Right lobe of liver (tissue), 6 donors: ENCODE data around the gene TRAF1. TPM values are rescaled to one million over a fixed set of nuclear protein-coding genes. Genes with fewer than 3 reads are reported as not detected.
A peak's percentile ranks its signal among the peaks of the same experiment; 100 is the strongest.

Experiments used
- ATAC-seq, 4 donors: fragments of 200-7000 bp; cut with Tn5 transposase; one replicate each; pipeline ENCODE4 v1.9.1; 2020; ENCODE audit warnings: mild to moderate bottlenecking in 4 of 4, moderate library complexity in 4 of 4
- DNase-seq, 3 donors: peaks; one replicate each; pipeline ENCODE4 v3.0.0-alpha.2; 2020
- H3K27ac ChIP-seq, 3 donors: fragments of 200-600 bp; one replicate each; pipeline ENCODE4 v1.8.0; 2022
- H3K27me3 ChIP-seq, 2 donors: fragments of 200-600 bp; one replicate each; pipeline ENCODE4 v1.8.0; 2022
- H3K36me3 ChIP-seq, 4 donors: fragments of 200-600 bp; sonication (generic) in 1 of 4; one replicate each; pipeline versions ENCODE4 v1.5.1 to v1.8.0; 2017 to 2022; ENCODE audit warnings: control low read depth in 1 of 4
- H3K4me1 ChIP-seq, 4 donors: fragments of 200-600 bp; sonication (generic) in 1 of 4; one replicate each; pipeline versions ENCODE4 v1.5.1 to v1.8.0; 2017 to 2022; ENCODE audit warnings: control low read depth in 1 of 4
- H3K4me3 ChIP-seq, 3 donors: fragments of 200-600 bp; one replicate each; pipeline ENCODE4 v1.8.0; 2022
- H3K9me3 ChIP-seq, 4 donors: fragments of 200-600 bp; sonication (generic) in 1 of 4; one replicate each; pipeline versions ENCODE4 v1.5.1 to v1.8.0; 2017 to 2022; ENCODE audit warnings: control low read depth in 1 of 4
- CTCF ChIP-seq, 4 donors: fragments of 200-600 bp in 3 of 4; fragments of 450-650 bp in 1 of 4; IDR thresholded peaks; one replicate each; pipeline versions ENCODE4 v1.5.1 to v1.8.0; 2016 to 2022; ENCODE audit warnings: antibody characterized with exemption in 4 of 4, mild to moderate bottlenecking in 2 of 4
- POLR2A ChIP-seq: fragments of 450-650 bp; IDR thresholded peaks from one replicate; pipeline ENCODE4 v1.6.1; 2017; ENCODE audit warnings: antibody characterized with exemption, mild to moderate bottlenecking
- WGBS: methylation state at CpG from one replicate; pipeline ENCODE4 v1.1.6; 2018; ENCODE audit warnings: low coverage, low lambda C conversion rate; ENCODE audit not compliant: insufficient coverage; ENCODE audit errors: missing lambda C conversion rate; 5-methylcytosine and 5-hydroxymethylcytosine counted together
- intact Hi-C, 2 donors: fragments of 100-400 bp; cut with DNase I; formaldehyde crosslinking; loops; one replicate each; pipeline versions ENCODE4 v1.11.2 to v1.14.1; 2022
- total RNA-seq, 6 experiments: library from RNA; depleted of rRNA in 2 of 6; stranded (reverse); fragments of >200 nt in 2 of 6; fragmentation: NEBNext Ultra II Directional in 3 of 6; extraction: Animal tissue kit (Norgen Biotek cat#: 25700) in 3 of 6; gene quantifications; one replicate each; pipeline versions ENCODE4 v1.1.0 to v1.2.4, GENCODE V29; 2016 to 2023
- donor health status: DM: no; HTN: yes; CAD: no.
- donor health status: DM: no; HTN: no; CAD: no.
- donor health status: DM: no; HTN: no; CAD: no.
- donor health status: DM: no; HTN: yes; CAD: no.
- donor health status: DM: no; HTN: yes; CAD: no.

TRAF1 gene
- total RNA-seq, 6 experiments from 2014 or later, result 0.99 to 2.5 (median 2.1) TPM

DNA sequence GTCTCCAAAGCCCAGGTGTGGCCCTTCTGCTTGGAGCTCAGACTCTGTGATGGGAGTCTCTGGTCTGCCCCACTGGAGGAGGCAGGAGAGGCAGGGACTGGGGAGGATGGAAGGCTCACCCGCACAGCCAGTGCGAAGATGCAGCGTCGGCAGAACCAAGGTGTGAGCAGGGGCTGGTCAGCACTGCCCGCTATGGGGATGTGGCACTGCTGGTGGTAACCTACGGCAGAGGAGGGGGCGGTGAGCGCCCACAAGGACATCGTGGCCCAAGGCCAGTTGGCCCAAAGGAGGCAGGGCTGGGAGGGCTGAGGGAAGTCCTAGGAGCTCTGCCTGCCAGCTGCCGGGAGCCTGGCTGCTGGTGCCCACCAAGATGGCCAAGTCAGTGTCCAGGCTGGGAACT, 56.9 kb downstream of the TRAF1 start:
- no peak for TF ChIP-seq POLR2A
- TF ChIP-seq CTCF (IDR thresholded peaks at IDR 0.05), result no peak
- DNase-seq (peak in 1 of 3 donors; percentile 64), ATAC-seq (no peak)
- H3K4me1 ChIP-seq, result peaks cover 0 to 5% (median 0%) of the 10 kb centered on the region in 4 donors
- WGBS, result 91% methylated on average over 4 of the region's 10 CpGs
- peak overlapping the region in 1 of 3 donors; percentile 68 for H3K27ac ChIP-seq
- no peaks in the 10 kb centered on the region for H3K9me3 ChIP-seq
- intact Hi-C loops, result loop anchor here in 1 of 2 donors (10.0 kb wide), 1 partner anchor 55 kb away; the partner anchor contains the start of gene TRAF1
- H3K27me3 ChIP-seq, result no peaks in the 10 kb centered on the region
- peak overlapping the region in 1 of 3 donors; percentile 47 for H3K4me3 ChIP-seq
- no peaks in the 10 kb centered on the region for H3K36me3 ChIP-seq

DNA sequence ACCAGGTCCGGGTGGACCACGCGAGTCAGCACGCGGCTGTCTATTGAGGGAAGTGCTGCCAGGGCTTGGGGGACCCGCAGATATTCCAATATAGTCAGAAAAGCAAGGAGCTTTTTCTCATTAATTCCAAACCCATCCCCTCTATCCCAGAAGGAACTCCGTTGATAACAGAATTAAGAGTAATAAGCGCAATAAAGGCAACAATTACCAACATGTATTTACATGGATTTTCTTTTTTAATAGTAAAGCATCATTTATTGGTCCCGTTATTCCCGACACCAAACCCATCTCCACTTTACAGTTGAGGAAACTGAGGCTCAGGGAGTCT, 57.3 kb downstream of the TRAF1 start:
- intact Hi-C loops, result no loop called here
- peaks cover 0 to 5% (median 0%) of the 10 kb centered on the region in 4 donors for H3K4me1 ChIP-seq
- no peaks in the 10 kb centered on the region for H3K9me3 ChIP-seq
- no peaks in the 10 kb centered on the region for H3K27me3 ChIP-seq
- H3K4me3 ChIP-seq, result peak overlapping the region; percentile 47 to 65 (median 60)
- ATAC-seq (no peak), DNase-seq (no peak)
- TF ChIP-seq CTCF (IDR thresholded peaks at IDR 0.05) (peak in 1 of 4 donors; percentile 2), POLR2A (no peak)
- 36% methylated on average over 4 of the region's 10 CpGs for WGBS
- no peaks in the 10 kb centered on the region for H3K36me3 ChIP-seq
- peak overlapping the region; percentile 42 to 68 (median 60) for H3K27ac ChIP-seq

DNA sequence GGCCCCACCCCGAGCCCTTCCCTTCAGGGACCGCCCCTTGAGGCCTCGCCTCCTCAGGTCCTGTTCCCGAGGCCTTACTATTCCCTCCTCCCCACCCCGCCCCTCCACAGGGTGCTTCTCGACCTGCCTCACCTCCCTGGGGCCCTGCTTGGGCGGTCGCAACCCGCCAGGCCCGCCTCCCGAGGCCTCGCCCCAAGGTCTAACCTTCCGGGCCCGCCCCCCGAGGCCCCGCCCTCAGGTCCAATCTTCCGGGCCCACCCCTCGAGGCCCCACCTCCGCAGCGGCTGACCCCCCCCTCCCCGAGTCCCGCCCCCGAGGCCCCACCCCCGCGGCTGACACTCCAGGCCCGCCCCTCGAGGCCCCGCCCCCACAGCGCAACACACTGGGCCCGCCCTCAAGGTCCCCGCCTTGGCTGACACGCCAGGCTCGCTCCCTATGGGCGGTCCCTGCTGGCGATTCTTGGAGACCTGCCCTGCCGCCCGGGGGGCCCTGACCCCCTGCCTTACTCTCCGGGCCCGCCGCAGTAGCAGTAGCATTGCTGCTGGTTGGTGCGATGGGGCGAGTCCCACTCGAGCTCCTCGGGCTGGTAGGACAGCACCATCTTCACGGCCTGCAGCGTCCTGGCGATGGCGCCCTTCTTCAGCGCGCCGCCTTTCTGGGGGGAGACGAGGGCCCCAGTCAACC, 57.8 kb downstream of the TRAF1 start:
- no peaks in the 10 kb centered on the region for H3K27me3 ChIP-seq
- ATAC-seq (peak; percentile 95 to 98 (median 97)), DNase-seq (peak; percentile 98 to 100 (median 99))
- H3K27ac ChIP-seq, result peak overlapping the region; percentile 42 to 68 (median 60)
- H3K36me3 ChIP-seq, result no peaks in the 10 kb centered on the region
- TF ChIP-seq CTCF (IDR thresholded peaks at IDR 0.05) (peak; percentile 21 to 37 (median 33)), POLR2A (no peak)
- intact Hi-C loops, result no loop called here
- peak overlapping the region; percentile 47 to 65 (median 60) for H3K4me3 ChIP-seq
- no peaks in the 10 kb centered on the region for H3K9me3 ChIP-seq
- peaks cover 0 to 5% (median 0%) of the 10 kb centered on the region in 4 donors for H3K4me1 ChIP-seq
- 6% methylated on average over 14 of the region's 52 CpGs for WGBS

- WGBS, result 17% methylated on average over 11 of the region's 11 CpGs
- peak overlapping the region; percentile 0 to 65 (median 60) for H3K4me3 ChIP-seq
- no peaks in the 10 kb centered on the region for H3K27me3 ChIP-seq
- H3K36me3 ChIP-seq, result no peaks in the 10 kb centered on the region
- ATAC-seq, result peak in 2 of 4 donors; percentile 10 to 20
- DNase-seq, result no peak
- peak overlapping the region; percentile 24 to 52 (median 29) for H3K27ac ChIP-seq
- intact Hi-C loops, result no loop called here
- TF ChIP-seq CTCF (IDR thresholded peaks at IDR 0.05) (no peak), POLR2A (peak; percentile 35)
- peaks cover 0 to 5% (median 0%) of the 10 kb centered on the region in 4 donors for H3K4me1 ChIP-seq
- H3K9me3 ChIP-seq, result no peaks in the 10 kb centered on the region
These were observed 58.3 kb downstream of the TRAF1 start for GRCh38 chr9:120868339-120868675.
